Limb (tissue), 2 donors: Measurements from ENCODE around the gene VPS16.

Experiments
- DNase-seq, 2 donors: peaks; one replicate each; pipeline ENCODE4 v3.0.0-alpha.2; 2016; ENCODE audit errors: extremely low spot score in 2 of 2

The VPS16 gene

DNA sequence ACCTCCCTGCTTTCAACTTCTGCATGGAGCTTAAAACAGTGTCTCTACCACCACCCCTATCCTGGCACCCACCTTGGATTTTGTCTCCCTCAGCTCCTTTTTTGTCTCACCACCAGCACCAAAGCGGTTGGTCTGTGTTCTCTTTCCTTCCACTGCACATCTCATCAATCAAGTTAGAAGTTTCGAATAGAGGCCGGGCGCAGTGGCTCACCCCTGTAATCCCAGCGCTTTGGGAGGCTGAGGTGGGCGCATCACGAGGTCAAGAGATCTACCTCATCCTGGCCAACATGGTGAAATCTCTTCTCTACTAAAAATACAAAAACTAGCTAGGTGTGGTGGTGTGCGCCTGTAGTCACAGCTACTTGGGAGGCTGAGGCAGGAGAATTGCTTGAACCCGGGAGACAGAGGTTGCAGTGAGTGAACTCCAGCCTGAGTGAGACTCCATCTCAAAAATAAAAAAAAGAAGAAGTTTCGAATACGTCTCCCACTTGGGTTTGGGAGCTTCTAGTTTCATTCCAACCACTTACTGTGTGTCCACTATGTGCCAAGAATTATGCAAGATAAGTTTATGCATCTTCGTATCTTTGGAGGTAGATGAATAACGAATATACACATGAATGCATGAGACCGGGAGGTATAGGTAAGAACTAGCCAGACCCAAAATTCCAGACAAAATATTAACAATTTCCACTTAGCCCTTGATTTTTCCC, 6.0 kb upstream of the VPS16 start:
- DNase-seq = no peak

DNA sequence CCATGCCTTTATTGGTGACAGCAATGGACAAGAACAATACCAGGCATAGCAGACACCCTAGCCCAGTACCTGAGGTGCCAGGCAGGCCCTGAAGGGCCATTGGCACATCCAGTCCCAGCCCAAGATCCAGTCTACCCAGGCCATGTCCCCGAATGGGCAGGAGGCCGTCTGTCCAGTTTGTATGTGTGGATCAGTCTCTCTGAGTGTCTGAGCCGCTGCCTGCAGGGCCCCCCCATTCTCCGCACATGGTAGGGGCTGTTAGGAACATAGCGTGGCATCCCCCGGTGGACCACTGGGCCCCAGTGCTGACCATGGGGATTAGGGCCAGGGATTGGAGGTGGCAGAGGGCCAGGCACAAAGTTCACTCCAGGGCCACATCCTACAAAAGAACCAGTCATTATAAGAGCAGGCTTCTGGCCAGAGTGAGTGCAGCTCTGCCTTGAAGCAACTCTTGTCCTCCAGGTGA, 5.2 kb upstream of the VPS16 start:
- DNase-seq = no peak

DNA sequence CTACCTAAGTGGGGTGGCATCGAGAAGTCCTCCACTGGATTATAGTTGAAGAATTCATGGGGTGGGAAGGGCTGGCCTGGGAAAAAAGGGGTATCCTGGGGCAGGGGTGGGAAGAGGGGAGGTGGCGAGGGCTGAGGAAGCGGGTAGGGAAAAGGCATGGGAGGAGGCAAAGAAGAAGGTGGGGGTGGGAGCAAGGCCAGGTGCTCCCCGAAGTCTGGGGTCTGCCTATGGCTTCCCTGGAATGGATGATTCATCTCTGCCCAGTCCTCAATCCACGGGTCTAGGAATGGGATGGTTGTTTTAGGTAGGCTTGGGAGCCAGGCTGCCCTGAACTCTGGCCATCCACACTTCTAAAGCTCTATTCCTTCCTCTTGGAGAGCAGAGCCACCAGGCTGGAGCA, 4.5 kb upstream of the VPS16 start:
- DNase-seq = no peak

DNA sequence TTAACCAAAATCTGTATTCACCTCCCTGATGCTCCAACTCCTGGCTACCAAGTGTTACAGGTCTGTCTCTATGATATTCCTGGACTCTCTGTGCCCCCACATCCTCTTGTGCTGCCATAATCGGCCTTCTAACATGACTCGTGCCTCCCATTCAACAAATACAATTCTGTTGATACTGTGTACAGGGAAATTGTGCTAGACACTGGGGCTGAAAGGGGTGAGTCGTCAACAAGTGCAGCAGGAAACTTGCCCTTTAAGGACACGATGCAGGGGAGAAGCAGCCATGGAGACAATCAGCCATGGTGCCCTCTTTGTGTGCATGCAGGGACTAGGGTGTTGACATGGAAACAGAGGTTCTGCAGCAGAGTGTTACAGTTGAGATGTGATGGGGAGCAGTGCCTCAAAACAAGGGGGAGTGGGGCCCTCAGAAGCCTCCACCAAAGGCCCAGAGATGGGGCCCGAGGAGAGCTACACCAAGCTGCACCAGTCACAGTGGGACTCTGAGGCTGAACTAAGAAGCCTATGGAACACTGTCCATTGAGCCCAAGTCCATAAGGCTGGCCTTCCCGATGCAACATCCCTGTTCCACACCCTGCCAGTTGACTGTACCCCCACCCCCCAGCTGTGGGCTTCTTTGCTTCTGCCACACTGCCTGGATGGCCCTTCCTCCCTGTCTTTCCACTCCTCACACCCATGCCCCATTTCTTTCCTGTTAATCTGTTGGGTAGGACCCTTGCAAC, 3.2 kb upstream of the VPS16 start:
- DNase-seq = no peak

DNA sequence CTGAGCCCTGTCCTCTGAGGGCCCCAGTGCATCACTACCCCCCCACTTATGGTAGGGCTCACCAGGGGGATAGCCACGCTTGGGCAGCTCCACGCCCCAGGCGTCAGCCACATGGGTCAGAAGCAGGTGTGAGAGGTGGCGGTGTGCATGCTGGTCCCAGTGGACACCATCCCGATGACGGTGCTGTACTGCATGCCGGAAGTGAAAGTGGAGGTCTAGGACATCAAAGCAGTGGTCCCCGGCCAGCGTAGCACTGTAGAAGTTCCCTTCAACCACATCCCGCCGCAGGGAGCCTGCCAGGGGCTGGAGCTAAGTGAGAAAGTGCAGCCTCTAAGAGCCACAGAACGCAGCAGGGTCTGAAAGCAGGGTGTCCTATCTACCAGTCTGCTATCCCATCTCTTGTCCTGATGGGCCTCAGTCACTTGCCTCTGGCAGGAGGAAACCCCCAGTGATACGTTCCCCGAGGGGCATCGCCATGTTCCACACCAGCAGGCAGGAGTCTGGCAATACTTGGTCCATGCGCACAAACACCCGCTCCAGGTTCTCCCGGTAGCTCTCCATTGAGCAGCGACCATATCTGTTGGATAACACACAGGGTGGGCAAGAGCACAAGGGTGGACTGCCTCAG, 2.3 kb upstream of the VPS16 start:
- DNase-seq = no peak

DNA sequence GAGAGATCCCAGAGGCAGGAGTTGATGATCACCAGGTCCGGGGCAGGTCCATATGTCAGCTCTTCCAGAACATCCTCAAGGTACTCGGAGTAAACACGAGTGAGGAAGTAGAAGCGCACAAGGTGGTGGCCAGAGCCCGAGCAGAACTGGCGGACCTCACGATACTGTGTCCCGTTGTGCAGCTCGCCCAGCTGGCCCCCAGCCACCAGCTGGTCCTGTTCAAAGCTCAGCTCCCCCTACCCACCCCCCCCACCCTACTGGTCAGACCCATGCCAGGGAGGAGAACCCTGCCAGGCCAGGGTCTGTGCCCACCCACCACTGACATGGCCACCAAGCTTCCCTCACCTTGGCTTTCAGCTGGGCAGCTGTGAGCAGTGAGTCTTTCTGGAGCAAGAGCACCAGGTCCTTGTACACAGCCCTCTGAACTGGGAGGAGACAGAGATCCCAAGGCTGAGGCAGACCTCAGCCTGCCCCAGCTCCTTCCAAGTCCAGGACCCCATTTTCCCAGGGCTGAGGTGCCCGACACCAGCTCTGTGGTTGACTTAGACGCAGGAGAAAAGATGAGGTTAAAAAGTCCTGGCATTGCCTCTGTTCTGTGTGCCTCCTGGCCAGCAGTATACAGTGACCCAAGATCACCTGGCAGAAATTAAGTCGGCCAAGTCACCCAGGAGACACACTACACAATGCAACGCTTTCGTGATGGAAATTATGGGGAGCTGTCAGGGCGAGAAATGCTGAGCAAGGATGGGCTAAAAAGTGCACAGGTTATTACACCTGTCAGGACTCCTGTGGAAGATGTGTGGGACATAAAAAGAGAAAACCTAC, 1.5 kb upstream of the VPS16 start:
- no peak for DNase-seq

DNA sequence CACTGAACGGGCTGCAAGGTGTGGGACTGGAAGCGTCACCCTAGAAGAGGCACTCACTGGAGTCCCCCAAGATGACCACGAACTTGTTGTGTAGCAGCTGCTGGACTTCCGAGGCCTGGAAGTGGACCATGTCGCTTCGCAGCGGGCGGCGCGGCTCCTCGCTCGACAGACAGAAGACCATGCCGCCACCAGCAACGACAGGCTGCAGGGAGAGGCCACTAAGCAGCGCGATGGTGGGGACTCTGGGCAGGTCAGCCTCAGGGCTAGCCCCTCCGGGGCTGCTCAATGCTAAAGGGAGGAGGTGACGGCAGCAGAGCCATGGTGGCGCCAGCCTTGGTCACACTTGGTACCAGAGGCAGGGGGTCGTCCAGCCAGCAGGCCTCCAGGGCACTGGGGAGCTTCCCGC, 810 bp upstream of the VPS16 start:
- no peak for DNase-seq

DNA sequence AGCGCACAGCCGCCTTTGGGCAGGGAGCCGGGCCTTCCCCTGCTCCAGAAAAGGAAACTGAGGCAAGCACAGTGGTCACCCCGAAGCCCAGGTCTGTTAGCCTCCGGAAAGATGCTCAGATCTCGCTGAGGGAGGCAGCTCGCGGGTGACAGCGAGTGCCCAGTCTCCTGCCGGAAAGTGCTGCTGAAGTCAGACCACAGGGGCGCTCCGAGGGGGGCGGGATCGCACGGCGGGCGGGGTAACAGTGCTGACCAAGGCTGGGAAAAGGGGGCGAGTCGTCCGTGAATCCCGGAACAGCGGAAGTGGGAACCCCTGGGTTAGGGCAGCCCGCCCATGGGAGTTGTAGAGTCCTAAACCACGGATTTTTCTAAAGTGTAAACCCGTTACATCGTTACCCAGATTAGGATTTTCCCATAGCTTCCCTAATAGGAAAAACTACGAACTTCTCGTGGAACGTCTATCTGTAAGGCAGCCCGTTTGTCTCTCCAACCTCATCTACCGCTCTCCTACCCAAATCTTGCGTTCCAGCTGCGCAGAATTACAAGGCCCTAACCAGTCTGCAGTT, 504 bp downstream of the VPS16 start:
- DNase-seq = peak; percentile 55 to 79

DNA sequence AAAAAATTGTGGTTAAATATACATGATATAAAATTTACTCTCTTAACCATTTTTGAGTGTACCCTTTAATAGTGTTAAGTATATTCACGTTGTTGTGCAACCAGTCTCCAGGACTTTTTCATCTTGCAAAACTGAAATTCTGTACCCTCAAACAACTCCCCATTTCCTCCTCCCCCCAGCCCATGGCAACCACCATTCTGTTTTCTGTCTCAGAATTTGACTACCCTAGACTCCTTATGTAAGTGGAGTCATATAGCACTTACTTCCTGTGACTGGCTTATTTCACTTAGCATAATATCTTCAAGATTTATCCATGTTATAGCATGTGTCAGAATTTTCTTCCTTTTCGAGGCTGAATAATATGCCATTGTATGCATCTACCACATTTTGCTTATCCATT, 5.1 kb downstream of the VPS16 start:
- DNase-seq = no peak

DNA sequence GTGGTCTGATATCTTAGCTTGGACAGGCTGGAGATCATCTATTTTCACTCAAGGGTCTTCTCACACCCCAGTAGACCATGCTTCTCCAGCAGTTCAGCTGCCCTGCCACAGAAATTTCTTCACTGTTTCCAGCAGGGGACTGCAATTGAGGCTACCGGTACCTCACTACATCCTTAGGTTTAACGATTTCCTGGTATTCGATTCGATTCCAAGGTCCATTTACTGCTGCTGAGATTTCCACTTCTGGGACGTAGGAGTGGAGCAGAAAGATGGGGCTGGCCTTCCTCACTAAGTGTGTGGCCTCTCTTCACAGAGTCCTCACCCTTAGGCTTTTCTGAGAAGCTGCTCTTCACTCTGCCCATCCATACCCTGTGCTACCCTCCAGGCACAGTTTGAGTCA, 6.2 kb downstream of the VPS16 start:
- no peak for DNase-seq

DNA sequence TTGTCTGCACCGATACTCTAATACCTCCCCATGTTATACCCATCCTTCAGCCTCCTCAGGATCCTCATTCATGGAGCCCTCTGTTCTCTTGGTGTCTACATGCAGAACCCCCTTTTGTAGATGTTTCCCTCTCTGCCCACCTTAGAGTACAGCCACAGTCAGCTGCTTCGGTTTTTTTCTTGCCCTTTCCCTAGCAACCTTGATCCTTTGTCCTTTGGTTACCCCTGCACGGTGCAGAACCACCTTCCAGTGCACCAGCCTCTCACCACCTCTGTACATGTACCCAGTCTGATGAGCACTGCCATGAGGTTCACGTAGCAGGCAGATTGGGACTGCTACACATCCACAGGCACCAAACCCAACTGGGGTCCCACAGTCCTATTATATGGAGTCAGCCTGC, 7.3 kb downstream of the VPS16 start:
- no peak for DNase-seq

DNA sequence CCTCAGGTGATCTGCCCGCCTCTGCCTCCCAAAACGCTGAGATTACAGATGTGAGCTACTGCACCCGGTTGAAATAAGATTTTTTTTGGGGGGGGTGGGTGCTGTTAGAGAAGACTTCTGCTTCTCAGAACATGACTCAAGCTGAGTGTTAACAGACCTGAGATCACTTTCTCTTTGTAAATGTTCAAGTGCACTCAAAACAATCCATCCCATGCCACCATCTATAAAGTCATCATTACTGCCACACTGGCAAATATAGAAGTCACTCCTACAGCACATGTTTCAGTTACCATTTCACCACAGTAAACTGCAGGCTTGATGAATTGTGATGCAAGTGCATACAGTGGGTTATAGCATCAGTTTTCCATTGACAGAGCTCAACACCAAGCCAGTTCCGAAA, 9.0 kb downstream of the VPS16 start:
- no peak for DNase-seq

DNA sequence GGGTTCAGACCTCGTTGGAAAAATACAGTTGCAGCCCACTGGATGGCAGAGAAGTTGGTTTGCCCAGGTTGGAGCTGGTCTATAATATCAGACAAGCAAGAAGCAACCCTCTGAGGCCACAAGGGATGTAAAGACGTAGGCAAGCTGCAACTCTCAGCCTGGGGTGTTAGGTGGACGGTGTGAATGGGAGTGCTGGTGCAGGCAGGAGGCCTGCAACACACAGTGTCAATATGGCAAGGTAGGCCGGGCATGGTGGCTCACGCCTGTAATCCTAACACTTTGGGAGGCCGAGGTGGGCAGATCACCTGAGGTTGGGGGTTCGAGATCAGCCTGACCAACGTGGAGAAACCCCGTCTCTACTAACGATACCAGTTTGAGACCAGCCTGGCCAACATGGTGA, 10.5 kb downstream of the VPS16 start:
- DNase-seq = no peak

DNA sequence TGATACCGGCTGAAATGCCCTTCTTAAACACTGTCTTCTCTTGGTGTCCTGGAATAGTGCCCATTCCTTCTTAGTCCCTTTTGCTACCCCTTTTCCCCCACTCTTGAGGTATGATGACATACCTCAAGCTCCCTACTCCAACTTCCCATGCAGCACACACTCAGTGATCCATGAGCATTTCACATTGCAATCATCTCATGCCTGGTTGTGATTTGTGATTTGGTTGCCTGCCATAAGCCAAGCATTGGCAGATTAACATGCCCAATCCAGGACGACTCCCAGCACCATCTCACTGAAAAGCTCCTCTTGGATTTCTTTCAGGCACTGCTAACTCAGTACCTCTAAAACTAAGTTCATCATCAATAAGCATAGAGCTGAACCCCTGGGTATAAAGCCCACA, 18.0 kb downstream of the VPS16 start:
- DNase-seq = no peak

DNA sequence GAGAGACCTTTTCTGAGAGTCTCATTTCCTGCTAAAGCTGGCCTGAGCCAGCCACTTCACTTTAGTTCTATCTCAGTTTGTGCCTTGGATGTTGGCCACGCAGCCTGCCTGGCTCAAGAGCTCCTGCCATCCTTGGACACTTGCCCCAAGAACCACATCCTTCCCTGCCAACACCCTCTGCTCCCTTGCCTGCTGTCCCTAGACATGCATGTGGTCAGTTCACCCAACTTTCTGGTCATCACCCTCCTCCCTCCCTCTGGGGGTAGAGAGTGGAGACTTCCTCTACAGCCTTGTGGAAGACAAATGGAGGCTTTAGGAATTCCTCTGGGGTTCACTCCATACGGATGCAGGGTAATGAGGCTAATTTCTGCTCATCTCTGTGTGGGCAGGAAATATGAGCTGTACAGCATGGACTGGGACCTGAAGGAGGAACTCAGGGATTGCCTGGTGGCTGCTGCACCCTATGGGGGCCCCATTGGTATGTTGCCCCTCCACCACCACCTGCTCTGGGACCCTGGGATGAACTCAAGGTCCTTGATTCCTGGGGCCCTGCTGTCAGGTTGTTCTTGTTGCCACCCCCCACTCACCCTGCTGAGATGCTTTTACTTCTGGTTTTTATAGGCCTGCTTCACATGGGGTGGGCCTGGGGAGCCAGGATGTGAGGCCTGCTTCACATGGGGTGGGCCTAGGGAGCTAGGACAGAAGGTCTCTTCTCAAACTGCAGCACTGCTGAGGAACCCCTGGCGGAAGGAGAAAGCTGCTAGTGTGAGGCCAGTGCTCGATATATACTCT, 19.0 kb downstream of the VPS16 start:
- no peak for DNase-seq

DNA sequence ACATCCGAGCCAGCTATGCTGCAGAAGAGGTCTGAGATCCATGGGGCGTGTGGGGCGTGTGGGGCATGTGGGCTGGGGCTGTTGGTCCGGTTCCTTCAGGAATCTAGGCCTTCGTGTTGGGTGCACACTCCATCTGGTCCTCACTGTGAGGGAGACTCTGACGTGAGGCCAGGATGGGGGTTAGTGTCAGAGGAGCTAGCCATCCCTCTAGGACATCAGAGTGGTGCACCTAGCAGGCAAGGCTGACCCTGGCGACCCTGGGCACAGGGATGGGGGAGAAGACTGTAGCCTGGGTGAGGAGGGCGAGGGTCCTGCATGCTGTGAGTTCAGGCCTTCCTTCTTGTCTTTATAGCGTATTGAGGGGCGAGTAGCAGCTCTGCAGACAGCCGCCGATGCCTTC, 24.1 kb downstream of the VPS16 start:
- DNase-seq = no peak

DNA sequence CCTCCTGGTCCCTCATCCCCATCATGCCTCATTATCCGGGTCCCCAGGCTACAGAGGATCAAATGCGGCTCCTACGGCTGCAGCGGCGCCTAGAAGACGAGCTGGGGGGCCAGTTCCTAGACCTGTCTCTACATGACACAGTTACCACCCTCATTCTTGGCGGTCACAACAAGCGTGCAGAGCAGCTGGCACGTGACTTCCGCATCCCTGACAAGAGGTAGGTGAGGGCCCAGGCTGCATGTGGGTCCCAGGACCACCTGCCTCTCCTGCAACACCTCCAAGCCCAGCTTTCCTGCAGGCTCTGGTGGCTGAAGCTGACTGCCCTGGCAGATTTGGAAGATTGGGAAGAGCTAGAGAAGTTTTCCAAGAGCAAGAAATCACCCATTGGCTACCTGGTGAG, 24.6 kb downstream of the VPS16 start:
- no peak for DNase-seq

DNA sequence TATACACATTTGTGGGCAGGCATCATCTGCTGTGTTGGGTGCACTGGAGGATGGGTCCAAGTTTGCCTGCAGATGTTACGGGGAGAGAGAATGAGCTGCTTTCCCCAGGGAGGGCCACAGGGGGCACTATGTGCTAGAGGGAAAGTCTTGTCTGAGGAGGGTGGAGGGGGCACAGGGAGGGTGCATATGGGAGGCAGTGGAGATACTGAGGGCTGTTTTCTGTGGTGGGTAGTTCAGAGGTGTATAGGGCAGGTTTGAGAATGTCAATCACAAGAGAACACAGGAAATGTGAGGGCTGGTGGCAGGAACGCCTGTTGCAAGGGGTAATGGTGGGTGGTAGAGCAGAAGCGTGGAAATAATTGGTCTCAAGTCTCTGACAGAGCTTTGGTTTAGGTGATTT, 25.1 kb downstream of the VPS16 start:
- no peak for DNase-seq

DNA sequence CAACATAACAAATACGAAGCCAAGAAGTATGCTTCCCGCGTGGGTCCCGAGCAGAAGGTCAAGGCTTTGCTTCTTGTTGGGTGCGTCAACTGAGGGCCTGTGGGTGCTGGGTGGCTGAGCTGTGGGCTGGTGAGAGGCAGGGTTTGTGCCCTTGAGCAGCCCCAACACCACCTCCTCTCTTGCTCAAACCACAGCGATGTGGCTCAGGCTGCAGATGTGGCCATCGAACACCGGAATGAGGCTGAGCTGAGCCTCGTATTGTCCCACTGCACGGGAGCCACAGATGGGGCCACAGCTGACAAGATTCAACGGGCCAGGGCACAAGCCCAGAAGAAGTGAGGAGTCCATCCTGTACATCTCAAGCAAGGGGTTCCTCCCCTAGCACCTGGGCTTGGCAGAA, 25.7 kb downstream of the VPS16 start:
- DNase-seq = no peak

DNA sequence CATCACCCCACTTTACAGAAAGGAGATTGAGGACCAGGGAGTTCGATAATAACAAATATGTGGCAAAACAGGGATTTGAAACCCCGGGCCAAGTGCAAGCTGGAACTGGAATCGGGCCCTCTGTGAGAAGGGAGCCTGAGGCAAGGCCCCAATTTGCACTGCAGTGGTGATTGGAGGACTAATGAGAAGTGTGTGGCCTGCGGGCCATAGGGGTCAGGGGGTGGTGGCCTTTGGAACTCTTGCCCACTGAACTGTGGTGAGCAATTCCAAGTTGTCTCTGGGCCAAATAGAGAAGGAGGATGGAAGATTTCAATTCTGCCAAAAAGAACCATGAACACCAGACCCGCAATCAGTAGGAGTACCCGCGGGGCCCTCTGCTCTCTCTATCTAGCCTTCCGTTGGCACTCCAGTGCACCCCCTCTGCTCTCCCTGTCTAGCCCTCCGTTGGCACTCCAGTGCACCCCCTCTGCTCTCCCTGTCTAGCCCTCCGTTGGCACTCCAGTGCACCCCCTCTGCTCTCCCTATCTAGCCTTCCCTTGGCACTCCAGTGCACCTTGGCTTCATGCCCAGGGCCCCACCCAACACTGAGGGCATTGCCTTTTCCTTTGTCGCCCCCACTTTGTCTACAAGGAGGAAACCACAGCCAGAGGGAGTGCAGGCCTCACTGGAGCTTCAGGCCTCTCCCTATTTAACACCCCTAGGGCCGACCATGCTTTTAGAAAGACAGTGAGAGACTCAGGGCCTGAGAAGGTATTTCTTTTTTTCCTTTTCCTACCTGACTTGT, 26.7 kb downstream of the VPS16 start:
- DNase-seq = no peak
